ENCODE data around the gene MAPKAPK3.
A peak's percentile ranks its signal among the peaks of the same experiment; 100 is the strongest.

The MAPKAPK3 gene

DNA sequence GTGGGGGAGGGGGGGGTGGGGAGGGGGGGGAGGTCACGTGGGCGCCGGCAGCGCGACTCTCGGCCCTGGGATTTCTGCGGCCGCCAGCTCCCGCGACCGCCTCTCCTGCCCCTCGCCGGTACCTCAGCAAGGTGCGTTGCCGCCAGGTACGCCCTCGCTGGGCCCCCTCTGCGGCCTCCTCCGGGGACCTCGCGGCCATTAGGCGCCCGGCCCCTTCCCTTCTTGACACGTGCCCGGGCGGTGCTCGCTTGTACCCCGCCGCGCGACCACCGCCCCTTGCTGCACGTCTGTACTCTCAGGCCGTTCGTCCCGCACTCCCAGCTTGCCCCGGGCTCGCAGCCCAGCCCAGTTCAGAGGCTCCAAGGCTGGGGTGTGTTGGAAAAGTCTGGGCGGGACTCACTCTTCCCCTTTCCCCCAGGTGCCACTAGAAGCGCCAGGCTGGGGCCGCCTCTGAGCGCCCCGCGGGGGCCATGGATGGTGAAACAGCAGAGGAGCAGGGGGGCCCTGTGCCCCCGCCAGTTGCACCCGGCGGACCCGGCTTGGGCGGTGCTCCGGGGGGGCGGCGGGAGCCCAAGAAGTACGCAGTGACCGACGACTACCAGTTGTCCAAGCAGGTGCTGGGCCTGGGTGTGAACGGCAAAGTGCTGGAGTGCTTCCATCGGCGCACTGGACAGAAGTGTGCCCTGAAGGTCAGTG lies at the start of gene MAPKAPK3:
TSS of gene MAPKAPK3 (plus strand) at position 56 of the 696 bp plus-strand sequence. CDS start at position 471, 415 bp downstream.
- no peak for DNase-seq

DNA sequence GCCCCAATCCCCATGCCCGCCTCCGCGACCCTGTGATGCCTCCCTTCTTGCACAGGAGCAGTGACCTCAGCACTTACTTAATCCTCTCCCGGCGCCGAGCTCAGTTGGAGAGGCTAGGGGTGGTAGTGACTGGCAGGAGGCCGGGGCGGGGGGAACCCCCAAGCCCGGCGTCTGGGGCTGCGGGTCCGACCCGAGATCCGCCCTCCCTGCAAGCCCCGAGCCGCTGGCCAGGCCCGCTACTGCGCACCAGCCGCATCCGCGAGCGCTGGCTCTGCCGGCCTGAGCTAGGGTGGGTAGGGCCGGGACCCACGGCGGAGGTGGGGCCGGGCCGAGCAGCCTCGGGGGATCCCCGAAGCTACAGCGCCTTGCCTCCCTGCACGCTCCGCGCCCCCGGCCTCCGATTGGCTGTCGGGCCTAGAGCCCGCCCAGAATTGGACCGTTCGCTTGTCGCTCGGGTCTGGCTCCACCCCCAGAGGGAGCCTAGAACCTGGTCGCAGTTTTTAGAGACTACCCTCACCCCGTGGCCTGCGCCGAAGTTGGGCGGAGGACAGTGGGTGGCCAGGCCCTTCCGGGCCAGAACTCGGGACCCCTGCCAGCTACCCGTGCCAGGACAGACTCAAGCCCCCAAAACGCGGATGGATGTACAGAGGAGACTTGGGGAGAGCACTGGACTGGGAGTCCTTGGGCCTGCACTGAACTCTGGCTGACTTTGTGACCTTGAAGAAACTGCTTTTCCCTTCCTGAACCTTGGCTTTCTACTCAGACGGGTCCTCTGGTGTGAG lies 49.4 kb upstream of the MAPKAPK3 start, which contains the start of gene C3orf18:
TSS of gene C3orf18 (minus strand) at position 362 of the 782 bp plus-strand sequence. CDS start 2,048 bp downstream, outside the sequence.
- peak; percentile 90 for DNase-seq

DNA sequence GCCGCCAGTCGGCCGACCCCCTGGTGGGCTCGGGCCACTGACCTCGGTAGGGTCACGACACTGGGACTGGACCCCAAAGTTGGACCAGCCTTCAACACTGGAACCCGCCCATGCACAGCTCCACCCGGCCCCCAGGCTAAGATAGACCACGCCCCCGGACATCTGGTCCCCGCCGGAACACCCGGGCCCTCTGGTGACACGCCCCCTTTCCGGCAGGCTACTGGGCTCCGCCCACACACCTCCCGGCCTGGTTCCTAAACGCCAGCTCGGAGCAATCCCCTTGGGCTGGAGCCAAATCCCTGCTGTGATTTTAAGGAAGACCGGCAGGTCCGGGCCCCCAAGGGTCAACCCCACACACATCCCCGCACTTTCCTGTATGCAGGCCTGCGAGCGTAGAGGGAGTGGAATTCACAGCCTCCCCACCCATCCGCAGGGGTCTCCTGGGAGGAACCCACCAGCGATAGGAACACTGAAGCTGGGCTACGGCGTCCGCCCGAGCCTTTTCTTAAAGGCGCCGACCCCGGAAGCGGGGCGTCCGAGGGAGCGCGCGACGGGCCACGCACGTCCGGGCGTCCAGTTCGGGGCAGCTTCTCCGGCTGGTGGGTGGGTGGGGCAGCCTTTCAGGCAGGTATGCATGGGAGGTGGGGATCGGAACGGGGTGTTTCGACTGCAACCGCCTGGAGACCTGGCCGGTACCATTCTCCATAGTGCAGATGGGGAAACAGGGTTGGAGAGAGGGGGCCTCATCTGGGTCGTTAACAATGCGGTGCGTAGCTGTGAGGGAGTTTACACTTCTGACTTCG lies 47.8 kb upstream of the MAPKAPK3 start, which contains the start of gene HEMK1:
TSS of gene HEMK1 (plus strand) at position 576 of the 803 bp plus-strand sequence. CDS start 1,583 bp downstream, outside the sequence.
- peak; percentile 87 for DNase-seq

DNA sequence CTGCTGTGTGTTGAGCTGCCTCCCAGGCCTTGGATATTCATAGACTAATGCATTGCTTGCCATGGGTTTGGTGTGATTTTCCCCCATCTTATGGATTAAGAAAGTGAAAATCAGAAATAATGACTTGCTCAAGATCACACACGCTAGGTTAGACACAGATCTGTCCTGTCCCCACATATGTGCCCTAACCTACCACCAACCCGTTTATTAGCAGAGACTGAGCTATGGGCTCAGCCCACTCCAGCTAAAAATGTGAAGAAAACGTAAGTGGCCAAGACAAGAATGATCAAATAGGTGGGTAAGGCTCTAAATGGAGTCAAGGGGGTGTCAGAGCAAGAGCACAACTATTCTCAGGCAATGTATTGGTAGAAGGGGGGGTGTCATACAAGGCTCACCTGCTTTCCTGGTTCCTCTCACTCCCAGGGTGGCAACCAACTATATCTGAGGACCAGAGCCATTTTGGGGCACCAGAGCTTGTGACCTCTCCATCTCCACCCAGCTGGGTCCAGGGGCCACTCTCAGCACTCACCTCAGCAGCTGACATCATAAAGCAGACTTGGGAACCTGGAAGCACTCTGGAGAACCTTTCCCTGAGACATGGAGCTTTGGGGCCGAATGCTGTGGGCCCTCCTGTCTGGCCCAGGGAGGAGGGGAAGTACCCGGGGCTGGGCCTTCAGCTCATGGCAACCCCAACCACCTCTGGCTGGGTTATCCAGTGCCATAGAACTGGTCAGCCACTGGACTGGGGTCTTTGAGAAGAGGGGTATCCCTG lies 46.3 kb upstream of the MAPKAPK3 start:
- DNase-seq = no peak

DNA sequence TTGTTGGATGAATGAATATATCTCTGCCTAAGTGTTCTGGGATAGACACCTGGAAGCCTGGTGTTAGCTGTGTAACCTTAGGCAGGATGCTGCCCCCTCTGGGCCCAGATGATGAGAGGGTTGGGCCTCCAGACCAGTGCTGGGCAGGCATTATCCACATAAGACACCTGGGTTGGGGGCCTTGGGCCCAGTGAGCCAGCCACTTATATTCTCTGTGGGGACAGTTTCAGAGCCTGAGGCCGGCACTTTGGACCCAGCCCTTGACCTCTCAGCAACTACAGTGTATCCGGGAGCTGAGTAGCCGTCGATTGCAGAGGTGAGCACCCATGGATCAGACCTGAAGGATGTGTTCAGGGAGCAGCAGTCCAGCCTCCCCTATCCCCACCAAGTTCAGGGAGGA lies 45.5 kb upstream of the MAPKAPK3 start:
- no peak for DNase-seq

DNA sequence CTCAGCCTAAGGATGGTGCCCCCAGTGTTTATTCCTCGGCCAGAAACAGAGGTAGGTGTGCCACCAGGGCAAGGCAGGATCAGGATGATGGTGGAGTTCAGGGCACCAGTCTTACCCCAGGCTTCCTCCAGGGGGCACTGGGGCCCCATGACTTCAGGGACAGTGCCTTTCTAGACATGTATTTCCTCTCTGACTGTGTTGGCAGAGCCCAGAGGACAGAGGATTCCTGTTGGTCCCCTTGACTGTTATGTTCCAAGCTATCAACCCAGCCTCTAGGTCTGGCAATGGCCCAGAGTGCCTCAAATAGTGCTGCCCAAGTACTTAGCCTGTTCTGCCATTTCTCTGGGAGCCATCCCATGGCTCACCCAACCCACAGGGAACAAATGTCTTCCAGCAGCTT lies 44.8 kb upstream of the MAPKAPK3 start:
- peak; percentile 73 for DNase-seq

DNA sequence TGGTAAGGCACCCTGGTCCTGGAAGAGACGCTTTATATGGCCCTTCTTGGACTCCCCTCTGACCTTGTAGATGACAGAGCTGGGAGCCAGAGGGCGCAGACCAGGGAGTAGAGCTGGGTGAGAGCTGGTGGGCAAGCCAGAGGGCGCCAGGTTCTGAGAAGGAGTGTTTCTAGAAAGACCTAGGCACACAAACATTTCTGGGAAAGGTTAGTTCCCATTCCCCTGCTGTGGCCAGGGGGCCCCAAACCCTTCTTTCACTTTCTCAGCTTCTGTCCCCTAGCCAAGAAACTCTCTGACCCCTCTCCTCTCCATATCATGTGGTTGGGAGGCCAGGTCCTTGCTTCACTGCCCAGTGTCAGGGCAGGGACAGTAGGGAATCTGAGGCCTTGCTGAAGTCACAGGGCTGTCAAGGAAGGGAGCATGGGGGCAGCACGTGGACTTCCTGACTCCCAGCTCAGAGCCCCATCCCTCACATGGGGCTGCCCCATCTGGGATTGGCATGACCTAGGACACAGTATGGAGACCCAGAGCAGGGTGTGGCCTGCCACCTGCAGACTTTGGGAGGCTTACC lies 44.1 kb upstream of the MAPKAPK3 start:
- DNase-seq = no peak

DNA sequence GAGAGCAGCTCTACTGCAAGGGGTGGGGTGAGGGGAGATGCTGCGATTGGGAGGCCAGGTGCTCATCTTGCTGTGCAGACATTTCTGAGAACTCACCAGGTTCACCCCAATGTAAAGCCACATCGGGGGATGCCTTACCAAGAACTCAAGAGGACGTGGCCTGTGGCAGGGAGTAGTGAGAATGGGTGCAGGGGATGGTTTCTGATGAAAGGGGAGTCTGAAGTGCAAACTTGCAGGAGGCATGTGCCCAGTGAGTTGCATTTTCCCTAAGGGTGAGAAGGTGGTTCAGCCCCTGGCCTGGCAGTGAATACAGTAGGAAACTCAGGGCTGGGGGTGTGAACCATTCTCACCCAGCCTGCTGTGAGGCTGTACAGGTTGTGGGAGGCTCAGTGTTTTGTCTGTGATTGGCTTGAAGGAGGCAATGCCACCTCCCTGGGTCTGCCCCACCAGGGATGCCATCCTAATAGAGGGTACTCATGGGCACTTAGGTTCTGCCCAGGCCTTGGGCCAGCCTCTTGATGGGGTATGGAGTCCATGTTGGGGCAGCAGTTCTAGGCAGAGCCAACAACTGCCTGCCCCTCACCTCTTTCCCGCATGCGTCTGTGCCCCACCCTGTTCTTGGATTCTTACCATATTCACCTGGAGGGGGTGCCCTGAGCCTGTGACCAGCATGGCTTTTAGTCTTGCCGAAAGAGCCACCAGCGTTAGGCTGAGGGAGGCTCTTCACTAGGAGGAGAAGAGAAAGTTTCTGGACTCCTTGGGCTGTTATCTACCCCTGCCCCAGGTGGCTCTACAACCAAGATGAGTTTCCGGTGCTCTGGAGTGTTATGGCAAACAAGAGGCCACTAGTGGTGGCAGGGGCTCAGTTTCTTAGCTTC lies 43.1 kb upstream of the MAPKAPK3 start:
- peak; percentile 20 for DNase-seq

GRCh38 chr3:50574444-50574831 lies 42.5 kb upstream of the MAPKAPK3 start:
- no peak for DNase-seq

DNA sequence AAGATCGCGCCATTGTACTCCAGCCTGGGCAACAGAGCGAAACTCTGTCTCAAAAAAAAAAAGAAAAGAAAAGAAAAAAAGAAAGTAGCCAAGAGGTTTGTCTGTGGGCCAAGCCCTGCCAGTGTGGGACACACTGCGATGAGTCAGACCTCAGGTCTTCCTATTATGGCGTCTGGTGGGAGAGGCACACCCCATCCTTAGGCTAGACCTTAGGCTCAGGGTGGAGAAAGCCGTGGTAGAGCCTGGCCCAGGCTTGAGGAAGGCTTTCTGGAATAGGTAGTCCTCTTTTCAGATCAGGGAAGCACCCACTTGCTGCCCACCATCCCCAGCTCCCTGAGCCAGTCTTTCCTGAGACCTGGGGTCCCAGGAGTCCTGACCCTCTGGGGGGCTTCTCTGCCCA lies 41.6 kb upstream of the MAPKAPK3 start:
- no peak for DNase-seq

- no peak for DNase-seq
These were observed 39.6 kb upstream of the MAPKAPK3 start for GRCh38 chr3:50577348-50577747.

DNA sequence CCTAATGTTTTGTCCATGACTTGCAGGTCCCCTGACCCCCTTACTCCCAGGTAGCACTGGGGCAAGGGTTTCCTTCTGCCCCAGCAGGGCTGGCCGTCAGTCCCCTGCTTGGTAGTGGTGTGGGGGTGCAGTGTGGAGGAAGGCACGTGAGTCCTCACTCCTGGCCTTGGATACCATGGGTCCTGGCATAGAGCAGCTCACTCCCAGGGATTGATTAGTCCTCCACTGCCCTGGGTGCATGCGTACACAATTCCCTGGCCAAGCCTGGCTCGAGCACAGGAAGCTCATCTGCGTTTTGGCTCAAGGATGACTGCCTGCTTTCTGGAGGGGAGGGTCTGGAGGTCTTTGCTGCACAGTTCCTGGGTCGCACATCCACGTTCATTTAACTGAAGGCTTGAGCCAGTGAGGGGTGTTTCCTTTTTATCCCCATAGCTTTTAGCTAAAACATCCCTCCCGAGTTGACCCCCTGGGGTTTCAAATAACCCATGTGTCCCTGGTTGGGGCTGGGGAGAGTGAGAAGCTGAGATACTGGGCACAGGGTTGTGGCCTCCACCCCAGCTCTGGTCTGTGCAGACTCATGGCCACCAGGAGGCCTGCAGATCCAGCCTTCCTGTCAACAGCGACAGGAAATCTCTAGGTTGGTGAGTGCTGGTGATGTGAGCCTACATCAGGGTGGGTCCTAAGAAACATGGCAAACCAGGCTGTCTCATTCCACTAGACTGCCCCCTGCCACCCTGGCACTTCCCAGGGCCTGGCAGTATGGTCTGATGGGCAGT lies 36.1 kb upstream of the MAPKAPK3 start:
- DNase-seq = no peak

GRCh38 chr3:50581459-50581842 lies 35.5 kb upstream of the MAPKAPK3 start:
- DNase-seq = no peak

DNA sequence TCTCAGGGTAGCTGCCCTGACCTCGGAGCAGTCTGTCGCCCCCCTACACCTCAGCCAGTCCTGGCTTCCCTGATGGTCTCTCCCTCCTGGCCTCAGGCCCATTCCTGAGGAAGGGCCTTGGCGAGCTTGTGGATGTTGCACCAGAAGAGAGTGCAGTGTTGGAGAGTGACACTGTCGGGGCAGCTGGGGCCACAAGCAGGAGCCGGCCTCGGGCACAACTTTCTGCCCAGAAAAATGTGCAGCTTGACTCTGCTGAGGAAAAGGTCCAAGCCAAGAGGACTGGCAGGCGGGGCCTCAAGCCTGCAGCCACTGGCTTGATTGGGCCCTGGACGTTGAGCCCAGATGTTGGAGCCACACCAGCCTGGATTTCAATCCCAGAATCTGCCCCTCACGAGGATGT lies 34.9 kb upstream of the MAPKAPK3 start:
- DNase-seq = no peak

DNA sequence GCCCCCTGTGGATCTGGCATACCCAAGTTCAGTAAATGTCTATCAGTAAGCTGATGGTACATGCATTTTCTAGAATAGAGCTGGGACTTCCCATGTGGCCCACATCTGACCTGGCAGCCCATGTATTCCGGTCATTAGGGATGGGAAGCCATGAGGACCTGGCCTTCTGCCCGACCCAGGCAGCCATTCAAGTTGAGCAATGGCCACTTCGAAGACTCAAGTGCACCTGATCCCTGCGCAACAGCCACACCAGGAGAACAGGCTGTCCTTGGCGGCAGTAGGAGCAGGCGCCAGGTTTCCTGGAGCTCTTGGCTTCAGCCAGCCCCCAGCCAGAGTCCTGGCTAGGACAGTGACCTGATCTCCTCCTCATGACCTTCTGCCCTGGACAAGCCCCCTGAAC lies 33.1 kb upstream of the MAPKAPK3 start:
- no peak for DNase-seq

GRCh38 chr3:50584391-50584790 lies 32.6 kb upstream of the MAPKAPK3 start:
- no peak for DNase-seq

- DNase-seq = no peak
These were observed 30.8 kb upstream of the MAPKAPK3 start for GRCh38 chr3:50585919-50586762.

- no peak for DNase-seq
These were observed 30.2 kb upstream of the MAPKAPK3 start for GRCh38 chr3:50586763-50587070.

DNA sequence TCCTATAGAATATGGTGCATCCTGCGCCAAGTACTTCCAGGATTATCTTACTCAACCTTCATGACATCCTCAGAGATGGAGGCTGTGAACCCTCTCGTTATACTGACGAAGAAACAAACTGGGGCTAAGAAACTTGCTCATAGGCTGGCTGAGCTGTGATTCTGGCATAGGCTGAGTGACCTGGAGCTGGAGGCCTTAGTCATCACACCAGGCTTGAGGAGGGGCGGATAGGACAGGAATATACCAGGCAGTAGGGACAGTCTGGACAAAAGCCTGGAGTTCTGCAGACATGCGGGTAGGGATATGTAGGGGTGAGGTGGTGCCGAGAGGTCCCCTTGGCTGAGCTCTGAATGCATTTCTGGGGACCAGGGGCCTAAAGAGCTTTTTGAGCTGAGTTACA lies 29.6 kb upstream of the MAPKAPK3 start:
- DNase-seq = no peak

Data from activated CD4-positive, alpha-beta T cell treated with anti-CD3 and anti-CD28 coated beads for 1 hour (primary cell).